HepG2 (cell line): ENCODE data around the gene CYP26A1. TPM values are rescaled to one million over a fixed set of nuclear protein-coding genes. Genes with fewer than 3 reads are reported as not detected.
A peak's percentile ranks its signal among the peaks of the same experiment; 100 is the strongest.

Source experiments
- ATAC-seq: fragments of 200-7000 bp; cut with Tn5 transposase; 3 replicates; pipeline ENCODE4 v1.9.1; 2020; ENCODE audit warnings: mild to moderate bottlenecking, moderate library complexity
- Bru-seq: library from RNA; stranded (reverse); fragments of 400-500 nt; gene quantifications from one replicate; lab custom pipeline; 2021; lab: Mats Ljungman, UMichigan
- BruChase-seq, 2 experiments: library from RNA; stranded (reverse); fragments of 400-500 nt; gene quantifications; one replicate each; lab custom pipeline; 2021; lab: Mats Ljungman, UMichigan
- BruUV-seq: library from RNA; stranded (reverse); fragments of 400-500 nt; replicated peaks from 2 replicates; lab custom pipeline; 2021; lab: Mats Ljungman, UMichigan
- CTCF ChIA-PET: fragments of 300-600 bp; formaldehyde crosslinking; extraction: SDS; loops from one replicate; lab custom pipeline; 2021; ENCODE audit warnings: low total read pairs, inconsistent platforms, low intra/inter-chr PET ratio; lab: Yijun Ruan, JAX
- POLR2A ChIA-PET: fragments of 350-600 bp; sonication (Branson Sonifier 250); formaldehyde crosslinking; loops from one replicate; lab custom pipeline; 2020; ENCODE audit warnings: antibody characterized with exemption, inconsistent platforms; lab: Yijun Ruan, JAX
- DNase-seq: peaks from one replicate; pipeline ENCODE4 v3.0.0-alpha.2; 2015; ENCODE audit warnings: low spot score
- FAIRE-seq: peaks from 3 replicates; lab custom pipeline; 2011; peaks lifted over from hg19 to GRCh38; lab: Jason Lieb, UNC
- H2AFZ ChIP-seq: one replicate; pipeline ENCODE4 v1.6.1; 2011; ENCODE audit warnings: low read length, inconsistent platforms
- H3K27ac ChIP-seq: fragments of 300-600 bp; 3 replicates; pipeline ENCODE4 v1.8.0; 2011; ENCODE audit warnings: mixed run types, mild to moderate bottlenecking, mixed read lengths, low read length, inconsistent platforms; ENCODE audit not compliant: insufficient read depth; ENCODE audit errors: extremely low read length
- H3K27me3 ChIP-seq, 2 experiments: fragments of 200-600 bp in 1 of 2; 2 replicates in 1 of 2; 3 replicates in 1 of 2; pipeline versions ENCODE4 v1.6.0 to v1.8.0; 2011; ENCODE audit warnings: low read length in 2 of 2, mild to moderate bottlenecking in 2 of 2, moderate library complexity in 2 of 2, inconsistent platforms in 1 of 2; ENCODE audit not compliant: insufficient read depth in 2 of 2, control insufficient read depth in 1 of 2
- H3K36me3 ChIP-seq, 2 experiments: fragments of 200-600 bp in 1 of 2; replicated peaks in 1 of 2; 2 replicates in 1 of 2; 3 replicates in 1 of 2; pipeline versions ENCODE4 v1.5.1 to v1.8.0; 2011; ENCODE audit warnings: low read length in 2 of 2, inconsistent platforms in 1 of 2; ENCODE audit not compliant: insufficient read depth in 2 of 2, control insufficient read depth in 1 of 2
- H3K4me1 ChIP-seq: 2 replicates; pipeline ENCODE4 v1.5.1; 2012; ENCODE audit warnings: low read length, inconsistent platforms; ENCODE audit not compliant: insufficient read depth
- H3K4me2 ChIP-seq: 2 replicates; pipeline ENCODE4 v1.6.0; 2011; ENCODE audit warnings: low read depth, low read length, inconsistent platforms
- H3K4me3 ChIP-seq, 3 experiments: fragments of 200-600 bp in 1 of 3; sonication (generic), shearing (Covaris generic) in 1 of 3; replicated peaks in 1 of 3; 2 replicates each; pipeline ENCODE4 v1.5.1; 2011 to 2016; ENCODE audit warnings: low read length in 3 of 3, inconsistent platforms in 2 of 3, low read depth in 2 of 3, mild to moderate bottlenecking in 2 of 3, control low read depth in 1 of 3, mixed read lengths in 1 of 3; ENCODE audit not compliant: insufficient read depth in 1 of 3
- H3K79me2 ChIP-seq: one replicate; pipeline ENCODE4 v1.6.1; 2011; ENCODE audit warnings: low read length, inconsistent platforms; ENCODE audit not compliant: insufficient read depth
- H3K9ac ChIP-seq: 2 replicates; pipeline ENCODE4 v1.6.0; 2011; ENCODE audit warnings: mild to moderate bottlenecking, low read depth, low read length, inconsistent platforms; ENCODE audit not compliant: insufficient read depth
- H3K9me3 ChIP-seq: 2 replicates; pipeline ENCODE4 v1.5.1; 2012; ENCODE audit warnings: mild to moderate bottlenecking, low read length
- H4K20me1 ChIP-seq: 2 replicates; pipeline ENCODE4 v1.6.0; 2011; ENCODE audit warnings: inconsistent platforms, mild to moderate bottlenecking, low read length, moderate library complexity; ENCODE audit not compliant: insufficient read depth
- AGO2 ChIP-seq: fragments of 200-400 bp; formaldehyde crosslinking; optimal IDR thresholded peaks from 2 replicates; pipeline ENCODE3; 2017; ENCODE audit warnings: mild to moderate bottlenecking, low read depth, low read length, moderate library complexity
- ATM ChIP-seq: fragments of 450-650 bp; IDR thresholded peaks from 2 replicates; pipeline ENCODE4 v1.7.1; 2017; ENCODE audit warnings: mild to moderate bottlenecking, borderline replicate concordance
- GABPB1 ChIP-seq: IDR thresholded peaks from 2 replicates; pipeline ENCODE4 v1.6.1; 2016; ENCODE audit warnings: mild to moderate bottlenecking, missing genetic modification reagents, moderate library complexity, missing compliant biosample characterization
- HIC2 ChIP-seq: sonication (generic); formaldehyde crosslinking; IDR thresholded peaks from 2 replicates; pipeline ENCODE4 v1.9.0; 2022; ENCODE audit warnings: low read depth, missing genetic modification reagents
- HINFP ChIP-seq: sonication (generic); formaldehyde crosslinking; IDR thresholded peaks from 2 replicates; pipeline ENCODE4 v1.4.0; 2020; ENCODE audit warnings: low read depth, mild to moderate bottlenecking, missing genetic modification reagents
- ZNF260 ChIP-seq: sonication (generic); formaldehyde crosslinking; IDR thresholded peaks from 2 replicates; pipeline ENCODE4 v1.4.0; 2020; ENCODE audit warnings: missing genetic modification reagents, low read depth, mild to moderate bottlenecking, borderline replicate concordance
- ZNF724P ChIP-seq: sonication (generic); formaldehyde crosslinking; IDR thresholded peaks from 2 replicates; pipeline ENCODE4 v1.8.0; 2022; ENCODE audit warnings: missing genetic modification reagents, borderline replicate concordance
- ZNF761 ChIP-seq: sonication (generic); formaldehyde crosslinking; conservative IDR thresholded peaks from 2 replicates; pipeline ENCODE4 v1.4.0; 2020; ENCODE audit warnings: mild to moderate bottlenecking, missing genetic modification reagents
- WGBS: methylation state at CpG from one replicate; pipeline ENCODE4 v1.1.6; 2017; ENCODE audit warnings: low lambda C conversion rate; 5-methylcytosine and 5-hydroxymethylcytosine counted together
- in situ Hi-C: cut with HindIII; loops from 2 replicates; pipeline ENCODE4 v1.10.0; 2017; ENCODE audit warnings: low pct_unique_long_range_greater_than_20kb; ENCODE audit not compliant: extremely low pct_ligation_motif_present
- intact Hi-C: fragments of 100-400 bp; cut with micrococcal nuclease; formaldehyde crosslinking; loops from one replicate; pipeline ENCODE4 v1.10.0; 2022; ENCODE audit not compliant: unreplicated experiment
- long read RNA-seq, 2 experiments: library from RNA in 1 of 2; library from polyadenylated mRNA in 1 of 2; stranded (forward) in 1 of 2; unstranded in 1 of 2; transcript quantifications; one replicate each; pipeline ENCODE4 v2.0.0, GENCODE V29; 2019 to 2022
- polyA minus RNA-seq, 3 experiments: library from RNA; depleted of rRNA, polyadenylated mRNA; stranded (reverse); fragments of >200 nt; gene quantifications; 2 replicates each; pipeline ENCODE4 v1.2.3, GENCODE V29; 2011; ENCODE audit warnings: low replicate concordance in 1 of 3
- polyA plus RNA-seq, 8 experiments: library from polyadenylated mRNA; depleted of rRNA in 3 of 8; stranded (reverse) in 7 of 8; unstranded in 1 of 8; fragments of >200 nt; fragmentation: Illumina TruSeq in 4 of 8; extraction: Trizol in 4 of 8; gene quantifications; 2 replicates each; pipeline versions ENCODE4 v1.2.1 to v1.2.3, GENCODE V29; 2011 to 2016; ENCODE audit warnings: low read depth in 4 of 8, missing spikeins in 1 of 8, mixed read lengths in 1 of 8; ENCODE audit not compliant: insufficient read depth in 1 of 8
- total RNA-seq, 5 experiments: library from RNA; depleted of rRNA; stranded (reverse); fragments of >200 nt; fragmentation: Illumina TruSeq; extraction: Trizol; gene quantifications; 2 replicates each; pipeline ENCODE4 v1.2.3, GENCODE V29; 2016; ENCODE audit warnings: low read depth in 1 of 5

Gene CYP26A1
- total RNA-seq (2016; rRNA removed; fragmentation: Illumina TruSeq; extraction: Trizol) (not detected in 2 replicates), polyA plus RNA-seq (2011; rRNA removed) (0.15 and 0.31 TPM in 2 replicates), polyA minus RNA-seq (2011; rRNA and poly(A)+ RNA removed; ENCODE audit: low replicate concordance) (0.20 TPM in 1 of 2 replicates, not detected in the other), Bru-seq, nascent RNA (not detected), BruChase-seq, experiment 1, labeled RNA remaining after a 6-hour chase (percentile 19 among the genes with signal in this experiment), BruChase-seq, experiment 2, labeled RNA remaining after a 2-hour chase (not detected)
- not detected in 2 replicates for total RNA-seq (2016; cell fraction: cytosol; rRNA removed; fragmentation: Illumina TruSeq; extraction: Trizol; ENCODE audit: low read depth)
- total RNA-seq (2016; cell fraction: insoluble cytoplasmic fraction; rRNA removed; fragmentation: Illumina TruSeq; extraction: Trizol) = not detected in 2 replicates
- not detected in 2 replicates for total RNA-seq (2016; cell fraction: membrane; rRNA removed; fragmentation: Illumina TruSeq; extraction: Trizol)
- not detected in 2 replicates for total RNA-seq (2016; cell fraction: nucleus; rRNA removed; fragmentation: Illumina TruSeq; extraction: Trizol)
- 0.14 and 0.48 TPM in 2 replicates for polyA plus RNA-seq (2011; cell fraction: cytosol; rRNA removed)
- 1.4 and 1.6 TPM in 2 replicates for polyA plus RNA-seq (2011; cell fraction: nucleus; rRNA removed)
- not detected in 2 replicates for polyA plus RNA-seq (2012)
- not detected in 2 replicates for polyA plus RNA-seq (2016; cell fraction: cytosol; fragmentation: Illumina TruSeq; extraction: Trizol; ENCODE audit: low read depth)
- polyA plus RNA-seq (2016; cell fraction: insoluble cytoplasmic fraction; fragmentation: Illumina TruSeq; extraction: Trizol; ENCODE audit: low read depth) = not detected in 2 replicates
- not detected in 2 replicates for polyA plus RNA-seq (2016; cell fraction: membrane; fragmentation: Illumina TruSeq; extraction: Trizol; ENCODE audit: low read depth)
- polyA plus RNA-seq (2016; cell fraction: nucleus; fragmentation: Illumina TruSeq; extraction: Trizol; ENCODE audit: insufficient read depth, low read depth) = not detected in 2 replicates
- not detected in 2 replicates for polyA minus RNA-seq (2011; cell fraction: cytosol; rRNA and poly(A)+ RNA removed)
- 0.13 TPM in 1 of 2 replicates, not detected in the other for polyA minus RNA-seq (2011; cell fraction: nucleus; rRNA and poly(A)+ RNA removed)
- long read RNA-seq, experiment 1 = 0 reads
- long read RNA-seq, experiment 2 = 0 reads

DNA sequence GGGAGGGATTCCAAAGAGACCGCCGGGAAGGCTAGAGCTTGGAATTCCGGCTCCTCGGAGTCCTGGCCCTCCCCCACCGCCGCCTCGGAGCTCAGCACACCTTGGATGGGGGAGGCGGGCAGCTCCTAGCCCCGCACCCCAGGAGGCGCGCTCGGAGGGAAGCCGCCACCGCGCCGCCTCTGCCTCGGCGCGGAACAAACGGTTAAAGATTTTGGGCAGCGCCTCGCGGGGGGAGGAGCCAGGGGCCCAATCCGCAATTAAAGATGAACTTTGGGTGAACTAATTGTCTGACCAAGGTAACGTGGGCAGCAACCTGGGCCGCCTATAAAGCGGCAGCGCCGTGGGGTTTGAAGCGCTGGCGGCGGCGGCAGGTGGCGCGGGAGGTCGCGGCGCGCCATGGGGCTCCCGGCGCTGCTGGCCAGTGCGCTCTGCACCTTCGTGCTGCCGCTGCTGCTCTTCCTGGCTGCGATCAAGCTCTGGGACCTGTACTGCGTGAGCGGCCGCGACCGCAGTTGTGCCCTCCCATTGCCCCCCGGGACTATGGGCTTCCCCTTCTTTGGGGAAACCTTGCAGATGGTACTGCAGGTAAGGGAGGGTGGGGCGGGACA is at the start of gene CYP26A1:
CYP26A1 (plus strand) TSS at position 355 of the 608 bp plus-strand sequence; CDS start at position 397, 42 bp downstream.
- Histone ChIP-seq H3K9me3 (no peaks in the 10 kb centered on the region), H3K27me3 (peaks cover 11 to 56% of the 10 kb centered on the region in 2 experiments), H3K4me3 (peak within 1 kb of the TSS; percentile 56 to 77 (median 58)), H3K9ac (no peak within 1 kb of the TSS), H3K4me1 (peaks cover 36% of the 10 kb centered on the region), H3K79me2 (no peaks in the 10 kb centered on the region), H3K4me2 (peak within 1 kb of the TSS; percentile 89), H4K20me1 (no peaks in the 10 kb centered on the region), H3K27ac (no peak within 1 kb of the TSS), H2AFZ (no peak within 1 kb of the TSS), H3K36me3 (no peaks in the 10 kb centered on the region)
- POLR2A ChIA-PET = no interaction called here
- no TSS peak for BruUV-seq
- in situ Hi-C loops = loop anchor here (10.0 kb wide), 1 partner anchor 221 kb away; no protein-coding TSS in a partner anchor
- CTCF ChIA-PET = interaction anchor here (0.9 kb wide), 1 partner anchor 189 kb away, joined by 4 read pairs; no protein-coding TSS in a partner anchor
- DNase-seq (no peak), FAIRE-seq (no peak), ATAC-seq (peak; percentile 64)
- intact Hi-C loops = loop anchor here (2.0 to 10.0 kb wide), 3 partner anchors 67 to 284 kb away; no protein-coding TSS in a partner anchor
- under 1% methylated on average over 14 of the region's 52 CpGs for WGBS
- TF ChIP-seq ATM (no peak), GABPB1 (0 out of 2 replicates have a peak, but pooled peaks have one; percentile 8), ZNF260 (CRISPR knock-in tag) (no peak), ZNF761 (CRISPR knock-in tag) (0 out of 2 replicates have a peak, but pooled peaks have one; percentile 23), ZNF724P (CRISPR knock-in tag) (no peak), HINFP (no peak), AGO2 (no peak), HIC2 (CRISPR knock-in tag) (no peak)
